DOHH2 (cell line): ENCODE measurements around the gene MSRB3.

ENCODE experiments used
- H3F3A ChIP-seq: fragments of 200-600 bp; sonication (generic), shearing (Covaris generic); 2 replicates; pipeline ENCODE4 v1.6.0; 2016; ENCODE audit warnings: antibody characterized with exemption, mild to moderate bottlenecking; ENCODE audit not compliant: control insufficient read depth, insufficient read depth
- H3K27ac ChIP-seq: fragments of 200-600 bp; sonication (generic); 2 replicates; pipeline ENCODE4 v1.5.1; 2014; ENCODE audit warnings: low read depth, mild to moderate bottlenecking, low read length, moderate library complexity
- H3K27me3 ChIP-seq: fragments of 200-600 bp; sonication (generic); 2 replicates; pipeline ENCODE4 v1.6.1; 2014; ENCODE audit warnings: mild to moderate bottlenecking, low read length, mixed read lengths; ENCODE audit not compliant: control insufficient read depth
- H3K36me3 ChIP-seq: fragments of 200-600 bp; sonication (generic); 2 replicates; pipeline ENCODE4 v1.6.1; 2014; ENCODE audit warnings: mild to moderate bottlenecking, low read length, moderate library complexity, mixed read lengths; ENCODE audit not compliant: control insufficient read depth
- H3K4me1 ChIP-seq: fragments of 200-600 bp; sonication (generic); 2 replicates; pipeline ENCODE4 v1.6.1; 2014; ENCODE audit warnings: mild to moderate bottlenecking, low read length, mixed read lengths; ENCODE audit not compliant: control insufficient read depth
- H3K4me2 ChIP-seq: fragments of 200-600 bp; sonication (generic); 2 replicates; pipeline ENCODE4 v1.6.0; 2014; ENCODE audit warnings: mild to moderate bottlenecking, low read length, moderate library complexity
- H3K4me3 ChIP-seq: fragments of 200-600 bp; sonication (generic); 2 replicates; pipeline ENCODE4 v1.5.1; 2014; ENCODE audit warnings: mild to moderate bottlenecking, low read length, mixed read lengths
- H3K79me2 ChIP-seq: fragments of 200-600 bp; sonication (generic); 2 replicates; pipeline ENCODE4 v1.6.1; 2014; ENCODE audit warnings: mild to moderate bottlenecking, low read length, mixed read lengths; ENCODE audit not compliant: control insufficient read depth
- H3K9me2 ChIP-seq: fragments of 200-600 bp; sonication (generic); replicated peaks from 2 replicates; pipeline ENCODE4 v1.6.1; 2014; ENCODE audit warnings: mild to moderate bottlenecking, low read length, mixed read lengths; ENCODE audit not compliant: control insufficient read depth
- H3K9me3 ChIP-seq: fragments of 200-600 bp; sonication (generic); 2 replicates; pipeline ENCODE4 v1.6.1; 2014; ENCODE audit warnings: antibody characterized with exemption, low read length, mixed read lengths; ENCODE audit not compliant: control insufficient read depth, insufficient read depth
- H4K20me1 ChIP-seq: fragments of 200-600 bp; sonication (generic); 2 replicates; pipeline ENCODE4 v1.6.0; 2014; ENCODE audit warnings: low read depth, mild to moderate bottlenecking, antibody characterized with exemption, low read length, moderate library complexity; ENCODE audit not compliant: control insufficient read depth, insufficient read depth
- CTCF ChIP-seq: fragments of 200-600 bp; sonication (generic); IDR thresholded peaks from one replicate; pipeline ENCODE4 v1.5.1; 2014; ENCODE audit warnings: antibody characterized with exemption, mild to moderate bottlenecking, low read depth, low read length; ENCODE audit not compliant: poor library complexity, severe bottlenecking
- EZH2phosphoT487 ChIP-seq: fragments of 200-600 bp; sonication (generic); IDR thresholded peaks from 2 replicates; pipeline ENCODE4 v1.6.1; 2017; ENCODE audit warnings: borderline replicate concordance, mild to moderate bottlenecking, antibody characterized with exemption, low read length, moderate library complexity, mixed read lengths

MSRB3 gene

DNA sequence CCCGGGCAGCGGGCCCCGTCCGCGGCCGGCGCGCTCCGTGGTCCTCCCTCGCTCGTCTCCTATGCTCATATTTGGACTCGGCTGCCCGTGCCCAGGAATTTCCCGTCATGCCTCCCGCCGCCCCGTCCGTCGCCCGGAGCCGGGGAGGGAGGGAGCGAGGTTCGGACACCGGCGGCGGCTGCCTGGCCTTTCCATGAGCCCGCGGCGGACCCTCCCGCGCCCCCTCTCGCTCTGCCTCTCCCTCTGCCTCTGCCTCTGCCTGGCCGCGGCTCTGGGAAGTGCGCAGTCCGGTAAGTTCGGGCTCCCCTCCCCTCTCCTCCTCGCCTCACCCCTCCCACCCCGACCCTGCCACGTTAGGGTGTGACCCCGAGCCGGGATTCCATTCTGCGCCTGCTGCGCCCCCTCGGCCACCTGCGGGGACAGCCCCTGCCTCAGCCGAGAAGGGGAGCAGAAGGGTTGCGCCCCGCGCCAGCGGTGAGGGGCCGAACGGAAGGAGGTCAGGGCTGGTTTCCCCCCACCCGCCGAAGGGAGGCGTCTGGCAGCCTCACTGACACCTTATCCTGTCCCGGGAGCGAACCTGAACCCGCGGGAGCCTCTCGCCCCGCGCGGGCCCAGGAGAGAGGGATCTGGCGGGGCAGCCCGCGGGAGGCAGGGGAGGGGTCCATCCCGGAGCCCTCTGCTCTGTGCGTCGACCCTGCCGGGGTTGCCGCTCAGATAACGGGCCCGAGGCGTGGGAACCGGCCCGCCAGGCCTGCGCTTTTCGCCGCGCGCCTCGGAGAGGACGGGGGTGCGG, at the start of gene MSRB3:
Gene MSRB3, plus strand, starts transcription at position 108 of the 793 bp plus-strand sequence. CDS start 29,897 bp downstream, outside the sequence.
- no peaks in the 10 kb centered on the region for H3K79me2 ChIP-seq

GRCh38 chr12:65229441-65229840, 49.0 kb upstream of the MSRB3 start:
- Histone ChIP-seq H3K79me2 (peaks cover 18% of the 10 kb centered on the region; the same call in 1 of the 2 replicates), H3K9me3 (peaks cover 16% of the 10 kb centered on the region), H3K9me2 (no peaks in the 10 kb centered on the region), H4K20me1 (peaks cover 3% of the 10 kb centered on the region; the same call in 1 of the 2 replicates), H3K27me3 (no peaks in the 10 kb centered on the region), H3F3A (peaks cover 5% of the 10 kb centered on the region; the same call in 1 of the 2 replicates), H3K4me2 (no peak overlapping the region), H3K36me3 (peaks cover 26% of the 10 kb centered on the region), H3K27ac (no peak overlapping the region), H3K4me3 (no peak overlapping the region), H3K4me1 (peaks cover 4% of the 10 kb centered on the region; the same call in 1 of the 2 replicates)
- TF ChIP-seq CTCF, result no peak
- TF ChIP-seq EZH2phosphoT487, result no peak

More for the DNA sequence above, at the start of gene MSRB3:
- H3K4me2 ChIP-seq, result peak within 1 kb of the TSS; percentile 75
- no peaks in the 10 kb centered on the region for H3F3A ChIP-seq
- peaks cover 13% of the 10 kb centered on the region for H3K4me1 ChIP-seq
- H4K20me1 ChIP-seq, result no peaks in the 10 kb centered on the region
- H3K9me3 ChIP-seq, result no peaks in the 10 kb centered on the region
- H3K27ac ChIP-seq, result no peak within 1 kb of the TSS
- peaks cover 44% of the 10 kb centered on the region for H3K27me3 ChIP-seq
- no peaks in the 10 kb centered on the region for H3K9me2 ChIP-seq
- H3K4me3 ChIP-seq, result peak within 1 kb of the TSS; percentile 71
- TF ChIP-seq CTCF (no peak), EZH2phosphoT487 (no peak)
- no peaks in the 10 kb centered on the region for H3K36me3 ChIP-seq

DNA sequence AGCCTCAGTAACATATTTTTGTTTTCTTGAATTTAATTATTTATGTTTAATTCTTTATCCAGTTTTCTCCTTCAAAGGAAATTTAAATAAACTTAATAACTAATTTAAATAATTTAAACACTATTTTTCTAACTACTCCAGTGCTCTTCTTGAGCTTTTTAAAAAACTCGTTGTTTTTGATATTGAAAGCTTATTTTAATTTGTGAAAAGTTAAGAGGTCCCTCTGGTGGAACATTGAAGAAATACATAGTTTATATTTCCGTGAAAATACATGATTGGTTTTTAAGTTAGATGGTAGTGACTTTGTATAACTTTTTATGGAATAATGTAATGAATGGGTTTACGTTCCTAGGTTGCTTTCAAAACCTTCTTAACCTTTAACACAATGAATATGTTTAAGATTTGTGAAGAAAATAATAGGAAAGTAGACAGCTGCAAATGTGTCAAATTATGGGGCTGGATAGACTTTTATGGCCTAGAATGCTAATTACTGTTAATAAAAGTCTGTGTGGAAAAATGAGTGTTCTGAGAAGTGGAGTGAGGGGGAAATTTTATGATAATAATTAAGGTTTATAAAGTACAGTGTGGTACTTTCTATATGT, 45.9 kb upstream of the MSRB3 start:
- Histone ChIP-seq H3K79me2 (peaks cover 14% of the 10 kb centered on the region; the same call in 1 of the 2 replicates), H3K4me2 (no peak overlapping the region), H3F3A (peaks cover 5% of the 10 kb centered on the region; the same call in 1 of the 2 replicates), H3K4me3 (no peak overlapping the region), H3K27me3 (no peaks in the 10 kb centered on the region), H3K4me1 (peaks cover 4% of the 10 kb centered on the region; the same call in 1 of the 2 replicates), H3K9me2 (no peaks in the 10 kb centered on the region), H3K9me3 (peaks cover 16% of the 10 kb centered on the region), H3K27ac (no peak overlapping the region), H4K20me1 (peaks cover 3% of the 10 kb centered on the region; the same call in 1 of the 2 replicates), H3K36me3 (peaks cover 16% of the 10 kb centered on the region)
- TF ChIP-seq CTCF (peak; percentile 49), EZH2phosphoT487 (no peak)
